ENCODE results near the gene DHPS. TPM values are rescaled to one million over a fixed set of nuclear protein-coding genes. Genes with fewer than 3 reads are reported as not detected.
A peak's percentile ranks its signal among the peaks of the same experiment; 100 is the strongest.

The DHPS gene
- total and polyA plus RNA-seq, 2 donors (not counting 1 experiment from before 2014, with no cell fraction given), result 187 to 204 TPM

GRCh38 chr19:12676384-12676792, 5.3 kb downstream of the DHPS start:
- DNase-seq (peak; percentile 84), ATAC-seq (ENCODE audit: low read depth) (peak; percentile 56)
- Histone ChIP-seq H3K79me2 (ENCODE audit: control insufficient read depth, insufficient read depth, low read length) (peaks cover 57% of the 10 kb centered on the region), H2AFZ (ENCODE audit: insufficient read depth, low read depth, low read length, poor library complexity, severe bottlenecking) (no peak overlapping the region), H4K20me1 (ENCODE audit: control insufficient read depth, insufficient read depth, low read length, poor library complexity, severe bottlenecking) (peaks cover 61% of the 10 kb centered on the region), H3K27ac (ENCODE audit: low read length in 2 of 2) (no peak overlapping the region), H3K36me3 (replicated peaks in 1 of 2; ENCODE audit: control extremely low read depth in 1 of 2, control insufficient read depth in 1 of 2, extremely low read depth in 1 of 2, insufficient read depth in 2 of 2, low read length in 1 of 2) (peaks cover 6 to 64% of the 10 kb centered on the region in 2 experiments), H3K9me3 (ENCODE audit: control extremely low read depth in 1 of 3, control insufficient read depth in 2 of 3, insufficient read depth in 1 of 3, low read length in 2 of 3) (no peaks in the 10 kb centered on the region), H3K4me1 (ENCODE audit: control insufficient read depth in 2 of 2, insufficient read depth in 2 of 2, low read length in 2 of 2) (peaks cover 9 to 18% of the 10 kb centered on the region in 2 donors), H3K9ac (ENCODE audit: low read length) (no peak overlapping the region), H3K4me2 (replicated peaks; ENCODE audit: low read depth, low read length, poor library complexity, severe bottlenecking) (peak overlapping the region; percentile 11), H3K27me3 (replicated peaks in 1 of 4; ENCODE audit: control extremely low read depth in 1 of 4, control insufficient read depth in 3 of 4, insufficient read depth in 4 of 4, low read length in 3 of 4) (no peaks in the 10 kb centered on the region), H3K4me3 (ENCODE audit: control extremely low read depth in 1 of 5, extremely low read depth in 1 of 5, insufficient read depth in 1 of 5, low read depth in 2 of 5, low read length in 4 of 5) (no peak overlapping the region)
- Mint-ChIP-seq H3K27me3 (no peaks in the 10 kb centered on the region), H3K9me3 (ENCODE audit: insufficient read depth) (no peaks in the 10 kb centered on the region), H3K4me1 (peaks cover 27% of the 10 kb centered on the region), H3K4me3 (no peak overlapping the region), H3K27ac (peak overlapping the region; percentile 8)
- 35% methylated on average over 4 of the region's 4 CpGs for WGBS (ENCODE audit: insufficient coverage)
- CTCF ChIA-PET, result interaction anchor here (0.5 to 4.6 kb wide), 20 partner anchors 9 to 327 kb away, joined by 3 to 30 read pairs (median 4); partner anchors contain the start of genes FBXW9, MAN2B1 and WDR83
- POLR2A ChIA-PET, result interaction anchor here (0.8 kb wide), 1 partner anchor 20 kb away, joined by 3 read pairs; the partner anchor contains the start of gene FBXW9
- intact Hi-C loops (cut with micrococcal nuclease), result loop anchor here (1.0 kb wide), 2 partner anchors 112 to 171 kb away; no protein-coding TSS in a partner anchor
- TF ChIP-seq CTCF (IDR thresholded peaks at IDR 0.05), result peak; percentile 78
- no peak for TF ChIP-seq EZH2 (IDR thresholded peaks at IDR 0.05; ENCODE audit: borderline replicate concordance, insufficient read depth, low read depth, low read length, poor library complexity, severe bottlenecking)

GRCh38 chr19:12675940-12676339, 5.7 kb downstream of the DHPS start:
- no peak overlapping the region for H2AFZ ChIP-seq (ENCODE audit: insufficient read depth, low read depth, low read length, poor library complexity, severe bottlenecking)
- no peak overlapping the region for H3K4me3 Mint-ChIP-seq
- intact Hi-C loops (cut with micrococcal nuclease), result loop anchor here (1.0 kb wide), 2 partner anchors 112 to 171 kb away; no protein-coding TSS in a partner anchor
- H3K27me3 ChIP-seq (replicated peaks in 1 of 4; ENCODE audit: control extremely low read depth in 1 of 4, control insufficient read depth in 3 of 4, insufficient read depth in 4 of 4, low read length in 3 of 4), result no peaks in the 10 kb centered on the region
- H3K79me2 ChIP-seq (ENCODE audit: control insufficient read depth, insufficient read depth, low read length), result peaks cover 53% of the 10 kb centered on the region
- H3K9me3 ChIP-seq (ENCODE audit: control extremely low read depth in 1 of 3, control insufficient read depth in 2 of 3, insufficient read depth in 1 of 3, low read length in 2 of 3), result no peaks in the 10 kb centered on the region
- H4K20me1 ChIP-seq (ENCODE audit: control insufficient read depth, insufficient read depth, low read length, poor library complexity, severe bottlenecking), result peaks cover 56% of the 10 kb centered on the region
- no peak for TF ChIP-seq EZH2 (IDR thresholded peaks at IDR 0.05; ENCODE audit: borderline replicate concordance, insufficient read depth, low read depth, low read length, poor library complexity, severe bottlenecking)
- TF ChIP-seq CTCF (IDR thresholded peaks at IDR 0.05), result no peak
- peaks cover 23% of the 10 kb centered on the region for H3K4me1 Mint-ChIP-seq
- H3K27ac ChIP-seq (ENCODE audit: low read length in 2 of 2), result no peak overlapping the region
- no peak overlapping the region for H3K9ac ChIP-seq (ENCODE audit: low read length)
- H3K4me1 ChIP-seq (ENCODE audit: control insufficient read depth in 2 of 2, insufficient read depth in 2 of 2, low read length in 2 of 2), result peaks cover 9 to 16% of the 10 kb centered on the region in 2 donors
- H3K9me3 Mint-ChIP-seq (ENCODE audit: insufficient read depth), result no peaks in the 10 kb centered on the region
- H3K4me2 ChIP-seq (replicated peaks; ENCODE audit: low read depth, low read length, poor library complexity, severe bottlenecking), result no peak overlapping the region
- H3K4me3 ChIP-seq (ENCODE audit: control extremely low read depth in 1 of 5, extremely low read depth in 1 of 5, insufficient read depth in 1 of 5, low read depth in 2 of 5, low read length in 4 of 5), result no peak overlapping the region
- ATAC-seq (ENCODE audit: low read depth) (no peak), DNase-seq (no peak)
- no peak overlapping the region for H3K27ac Mint-ChIP-seq
- no peaks in the 10 kb centered on the region for H3K27me3 Mint-ChIP-seq
- POLR2A ChIA-PET, result interaction anchor here (0.8 kb wide), 1 partner anchor 20 kb away, joined by 3 read pairs; the partner anchor contains the start of gene FBXW9
- H3K36me3 ChIP-seq (replicated peaks in 1 of 2; ENCODE audit: control extremely low read depth in 1 of 2, control insufficient read depth in 1 of 2, extremely low read depth in 1 of 2, insufficient read depth in 2 of 2, low read length in 1 of 2), result peaks cover 6 to 64% of the 10 kb centered on the region in 2 experiments
- CTCF ChIA-PET, result interaction anchor here (0.6 to 4.6 kb wide), 15 partner anchors 10 to 327 kb away, joined by 3 to 30 read pairs (median 4); partner anchors contain the start of genes FBXW9, MAN2B1 and WDR83
- whole genome bisulfite sequencing (ENCODE audit: insufficient coverage), result 94% methylated on average over 15 of the region's 15 CpGs
